Ishikawa (cell line): ENCODE results near the gene TCN1.

Source experiments
- CEBPB ChIP-seq: IDR thresholded peaks from 2 replicates; pipeline ENCODE4 v1.6.1; 2012
- TAF1 ChIP-seq: IDR thresholded peaks from 2 replicates; pipeline ENCODE4 v1.6.1; 2012; ENCODE audit warnings: low read depth, mild to moderate bottlenecking

- TF ChIP-seq TAF1 (no peak), CEBPB (no peak)
Observed at GRCh38 chr11:59847626-59848025, 18.7 kb downstream of the TCN1 start.
